NOMO-1 treated with dmso at 0.1 percent for 144 hours (cell line): Measurements from ENCODE around the gene VWCE.
A peak's percentile ranks its signal among the peaks of the same experiment; 100 is the strongest.

Experiments used
- DNase-seq: peaks from one replicate; lab custom pipeline; 2025; ENCODE audit not compliant: unreplicated experiment; lab: John Stamatoyannopoulos, UW

The VWCE gene

DNA sequence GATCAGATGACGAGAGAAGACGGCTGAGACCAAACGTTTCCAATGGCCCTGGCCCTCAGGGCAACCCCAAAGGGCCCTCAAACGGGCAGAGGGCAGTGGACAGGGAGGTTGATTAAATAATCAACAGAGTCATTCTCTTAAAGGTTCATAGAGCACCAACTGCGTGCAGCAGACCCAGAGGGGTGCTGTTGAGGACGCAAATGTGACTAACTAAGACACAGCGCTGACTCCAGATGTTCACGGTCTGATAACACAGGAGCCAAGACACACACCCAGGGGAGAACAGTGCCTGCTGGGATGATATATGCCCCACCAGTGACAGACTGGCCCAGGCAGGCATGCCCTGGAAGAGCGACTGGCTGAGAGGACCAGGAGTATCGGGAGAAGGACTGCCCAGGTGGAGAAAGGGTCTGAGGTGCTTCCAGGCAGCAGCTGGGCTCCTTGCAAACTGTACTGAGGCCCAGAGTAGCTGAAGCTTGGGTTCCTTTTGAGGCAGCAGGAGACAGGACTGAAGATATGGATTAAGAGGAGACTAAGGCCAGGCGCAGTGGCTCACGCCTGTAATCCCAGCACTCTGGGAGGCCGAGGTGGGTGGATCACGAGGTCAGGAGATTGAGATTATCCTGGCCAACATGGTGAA, 7.7 kb downstream of the VWCE start:
- no peak for DNase-seq

DNA sequence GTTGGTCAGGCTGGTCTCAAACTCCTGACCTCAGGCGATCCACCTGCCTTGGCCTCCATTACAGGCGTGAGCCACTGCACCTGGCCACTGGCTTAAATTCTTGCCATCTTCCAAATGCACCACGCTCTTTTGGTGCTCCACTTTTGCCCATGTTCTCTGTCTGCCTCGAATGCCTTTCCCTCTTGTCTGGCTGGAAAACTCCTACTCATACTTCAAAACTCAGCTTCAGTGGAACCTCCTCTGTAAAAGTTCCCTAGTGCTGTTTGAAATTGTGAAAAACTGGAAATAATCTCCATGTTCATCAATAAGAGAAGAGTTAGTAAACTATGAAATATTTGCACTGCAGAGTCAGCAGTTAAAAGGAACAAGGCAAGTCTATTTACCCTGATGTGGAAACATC, 11.5 kb downstream of the VWCE start:
- no peak for DNase-seq

DNA sequence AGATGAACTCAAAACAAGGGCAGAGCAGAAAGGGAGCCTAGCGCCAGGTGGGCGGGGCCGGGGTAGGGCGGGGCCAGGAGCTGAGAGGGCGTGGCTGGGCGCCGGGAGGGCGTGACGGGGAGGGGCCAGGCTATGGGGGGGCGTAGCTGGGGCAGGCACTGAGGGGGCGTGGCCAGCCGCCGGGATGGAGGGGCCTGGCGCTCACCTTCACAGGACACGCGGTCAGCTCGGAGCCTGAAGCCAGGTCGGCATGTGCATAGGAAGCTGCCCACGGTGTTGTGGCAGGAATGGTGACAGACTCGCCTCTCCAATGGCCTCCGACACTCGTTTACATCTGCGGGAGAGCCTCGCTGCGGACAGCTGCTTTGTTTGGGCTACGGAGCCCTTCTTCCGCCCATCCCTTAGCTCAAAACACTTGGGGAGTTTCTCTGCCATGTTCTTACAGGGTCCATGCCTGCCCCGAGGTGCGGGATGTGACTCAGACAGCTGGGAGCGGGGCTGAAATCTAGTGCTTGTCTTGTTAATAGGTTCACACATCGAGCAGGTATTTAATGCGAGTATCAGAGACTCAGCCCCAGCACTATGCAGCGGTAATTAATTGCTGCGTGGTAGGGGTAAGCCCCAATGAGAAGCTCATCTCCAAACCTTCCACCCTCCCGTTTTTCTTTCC, 13.4 kb downstream of the VWCE start:
- peak; percentile 1 for DNase-seq

DNA sequence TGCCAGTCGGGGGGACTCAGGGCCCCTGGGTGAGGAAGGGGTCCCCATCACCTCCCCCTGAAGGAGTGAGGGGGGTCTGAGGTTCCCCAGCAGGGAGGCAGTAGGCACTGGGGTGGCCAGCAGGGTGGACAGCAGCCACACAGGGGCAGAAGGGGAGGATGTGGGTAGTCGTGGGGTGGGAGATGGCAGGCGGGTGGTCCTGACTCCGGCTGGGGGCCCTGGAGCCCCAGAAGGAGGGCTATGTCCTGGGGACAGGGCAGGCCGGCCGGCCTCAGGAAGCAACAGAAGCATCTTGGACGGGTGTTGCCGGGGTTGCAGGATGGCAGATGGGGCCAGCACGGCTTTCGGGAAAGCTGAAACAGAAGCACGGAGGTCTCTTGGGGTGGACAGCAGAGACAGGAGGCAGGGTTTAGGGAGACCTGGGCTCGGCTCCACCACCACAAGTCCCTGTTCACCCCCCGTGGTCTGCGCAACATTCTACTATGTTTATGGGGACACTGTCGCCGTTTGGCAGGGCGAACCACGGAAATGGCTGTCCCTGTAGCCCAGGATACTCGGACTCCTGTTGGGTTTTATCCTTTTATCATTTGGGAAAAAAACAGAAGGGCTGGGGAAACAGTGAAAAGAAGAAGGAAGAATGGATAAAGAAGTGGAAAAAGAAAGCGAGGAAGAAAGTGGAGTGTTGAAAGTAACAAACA, 14.1 kb downstream of the VWCE start:
- no peak for DNase-seq

DNA sequence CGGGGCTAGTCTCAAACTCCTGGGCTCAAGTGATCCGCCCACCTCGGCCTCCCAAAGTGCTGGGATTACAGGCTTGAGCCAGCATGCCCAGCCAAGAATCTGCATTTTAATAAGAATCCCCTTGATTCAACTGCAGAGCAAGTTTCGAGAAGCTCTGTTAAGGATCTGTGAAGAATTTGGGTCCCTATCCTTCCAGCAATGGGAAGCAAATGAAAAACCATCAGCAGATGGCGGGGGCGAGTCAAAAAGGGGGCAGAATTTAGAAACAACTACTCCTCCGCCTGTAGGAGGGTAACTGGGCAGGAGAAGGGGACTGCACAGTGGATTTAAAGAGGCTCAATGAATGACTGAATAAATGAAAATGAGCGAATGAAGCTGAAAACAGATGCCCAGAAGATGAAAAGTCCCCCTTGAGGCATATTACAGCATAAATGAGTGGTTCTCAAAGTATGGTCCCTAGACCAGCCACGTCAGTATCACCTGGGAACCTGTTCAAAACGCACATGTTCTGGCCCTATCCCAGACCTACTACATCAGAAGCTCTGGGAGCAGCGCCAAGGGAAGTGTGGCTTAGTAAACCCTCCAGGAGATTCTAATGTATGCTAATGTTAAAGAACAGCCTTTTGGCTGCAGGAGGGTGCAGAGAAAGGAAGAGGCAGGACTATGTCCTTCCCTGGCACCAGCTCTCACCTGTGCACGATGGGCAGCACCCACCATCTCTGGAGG, 15.0 kb downstream of the VWCE start:
- no peak for DNase-seq

DNA sequence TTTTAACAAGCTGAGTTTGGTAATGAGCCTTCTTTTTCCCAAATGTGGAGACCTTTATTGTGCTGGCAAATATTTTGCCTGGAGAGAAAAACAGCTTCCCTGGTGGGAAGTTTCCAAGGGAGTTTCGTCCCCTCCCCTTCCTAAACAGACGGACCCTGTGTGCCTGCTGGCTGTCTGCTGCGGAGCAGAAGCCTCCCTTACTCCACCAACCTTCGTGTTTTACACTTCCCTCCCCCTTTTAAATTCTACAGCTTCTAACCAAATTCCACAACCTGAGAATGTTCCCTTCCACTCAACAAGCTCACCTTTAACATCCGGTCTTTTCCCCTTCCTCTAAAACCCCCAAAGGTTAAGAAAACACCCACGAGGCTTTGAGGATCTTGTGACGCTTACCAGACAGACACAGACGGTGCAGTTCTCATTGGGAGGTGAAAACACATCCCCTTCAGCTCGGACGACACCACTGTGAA, 17.1 kb downstream of the VWCE start:
- no peak for DNase-seq

DNA sequence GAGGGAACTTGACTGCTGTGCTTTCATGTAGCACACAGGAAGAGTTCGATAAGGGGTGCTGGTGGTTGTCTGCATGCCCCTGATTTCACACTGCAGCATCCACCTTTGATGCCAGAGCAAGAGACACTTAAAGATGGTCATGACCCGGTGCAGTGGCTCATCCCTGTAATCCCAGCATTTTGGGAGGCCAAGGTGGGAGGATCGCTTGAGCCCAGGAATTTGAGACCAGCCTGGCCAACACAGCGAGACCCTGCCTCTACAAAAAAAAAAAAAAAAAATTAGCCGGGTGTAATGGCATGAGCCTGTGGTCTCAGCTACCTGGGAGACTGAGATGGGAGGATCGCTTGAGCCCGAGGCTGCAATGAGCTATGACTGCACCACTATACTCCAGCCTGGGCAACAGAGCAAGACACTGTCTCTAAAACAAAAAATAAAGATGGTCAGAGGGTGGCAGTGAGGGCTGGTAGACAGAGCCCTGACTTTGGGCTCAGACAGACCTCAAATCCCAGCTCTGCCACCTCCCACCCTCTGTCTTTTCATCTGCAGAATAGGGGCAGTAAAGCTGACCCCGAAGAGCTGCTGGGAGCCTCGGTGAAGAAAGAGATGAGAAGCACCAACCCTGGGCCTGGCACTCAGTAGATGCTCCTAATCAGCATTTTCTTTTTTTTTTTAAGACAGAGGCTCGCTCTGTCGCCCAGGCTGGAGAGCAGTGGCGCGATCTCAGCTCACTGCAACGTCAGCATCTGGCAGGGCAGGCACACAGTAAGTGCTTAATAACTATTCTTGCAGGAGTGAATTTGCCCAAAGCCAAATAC, 17.7 kb downstream of the VWCE start:
- DNase-seq, result no peak

DNA sequence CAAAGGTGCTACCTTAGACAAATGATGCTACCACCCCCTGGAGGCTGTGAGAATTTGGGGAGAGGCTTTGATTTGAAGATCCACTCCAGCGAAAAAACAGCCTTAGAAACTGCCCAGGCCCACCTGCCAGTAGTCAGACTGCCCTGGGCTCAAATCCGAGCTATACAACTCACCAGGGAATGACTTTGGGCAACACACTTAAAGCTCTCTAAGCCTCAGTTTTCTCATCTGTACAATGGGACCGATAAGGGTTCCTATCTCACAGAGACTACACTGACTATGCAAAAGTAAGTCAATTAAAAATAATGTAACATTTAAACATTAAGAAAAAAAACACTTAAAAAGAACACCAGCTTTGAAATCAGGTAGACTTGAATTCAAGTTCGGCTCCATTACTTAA, 19.9 kb downstream of the VWCE start:
- no peak for DNase-seq

DNA sequence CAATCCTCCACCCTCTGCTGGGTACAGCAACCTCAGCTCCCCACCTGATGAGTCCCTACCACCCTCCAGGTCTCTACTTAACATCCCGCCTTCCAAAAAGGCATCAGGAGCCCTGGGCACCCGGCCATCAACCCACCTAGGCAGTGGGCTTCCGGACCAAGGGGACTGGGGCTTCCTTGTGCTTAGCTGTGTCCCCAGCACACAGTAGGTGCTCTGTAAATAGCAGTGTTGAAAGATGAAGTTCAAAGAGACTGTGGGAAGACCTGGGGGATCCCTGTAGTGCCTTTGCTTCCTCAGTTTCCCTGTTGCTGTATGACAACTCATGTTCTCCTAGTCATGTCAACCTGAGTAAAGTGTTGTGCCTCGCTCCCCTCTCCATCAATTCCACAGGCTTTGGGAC, 21.0 kb downstream of the VWCE start:
- no peak for DNase-seq

DNA sequence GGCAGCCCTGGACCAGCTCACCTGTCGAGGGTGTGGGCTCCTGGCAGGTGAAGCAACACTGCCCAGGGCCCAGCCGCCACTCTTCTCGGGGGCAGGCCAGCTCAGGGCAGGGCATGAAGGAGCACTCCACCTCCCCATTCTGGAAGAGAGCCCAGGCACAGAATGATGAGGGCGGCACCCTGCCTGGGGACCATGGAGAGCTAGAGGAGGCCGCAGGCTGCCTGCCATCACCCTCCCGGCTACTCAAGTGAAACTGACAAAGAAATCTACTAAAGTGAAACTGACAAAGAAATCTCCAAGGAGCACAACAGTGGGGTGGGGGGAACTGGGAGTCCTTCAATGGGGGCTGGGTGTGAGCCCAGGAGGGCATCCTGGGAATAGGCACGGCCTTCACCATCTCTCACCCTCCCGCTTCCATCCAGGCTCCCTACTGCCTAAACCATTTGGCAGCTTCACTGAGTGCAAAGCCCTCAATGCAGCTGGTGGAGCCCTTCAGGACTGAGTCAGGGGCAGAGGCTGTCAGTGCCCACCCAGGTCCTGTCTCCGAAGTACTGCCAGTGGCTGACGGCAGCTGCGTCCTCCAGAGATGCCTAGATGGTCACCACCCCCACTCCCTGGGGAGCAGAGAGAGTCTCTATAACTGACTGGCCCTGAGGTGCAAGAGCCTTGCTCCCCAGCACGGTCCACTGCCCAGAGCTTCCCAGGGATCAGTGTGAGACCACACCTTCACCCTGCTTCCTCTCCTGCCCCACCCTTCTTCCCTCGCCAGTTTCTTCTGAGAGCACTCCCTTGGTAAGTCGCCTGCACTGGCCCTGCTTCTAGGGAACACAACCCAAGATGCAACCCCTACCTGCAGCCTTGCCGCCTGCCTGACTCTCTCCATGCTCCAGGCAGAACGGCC, 21.7 kb downstream of the VWCE start:
- no peak for DNase-seq

DNA sequence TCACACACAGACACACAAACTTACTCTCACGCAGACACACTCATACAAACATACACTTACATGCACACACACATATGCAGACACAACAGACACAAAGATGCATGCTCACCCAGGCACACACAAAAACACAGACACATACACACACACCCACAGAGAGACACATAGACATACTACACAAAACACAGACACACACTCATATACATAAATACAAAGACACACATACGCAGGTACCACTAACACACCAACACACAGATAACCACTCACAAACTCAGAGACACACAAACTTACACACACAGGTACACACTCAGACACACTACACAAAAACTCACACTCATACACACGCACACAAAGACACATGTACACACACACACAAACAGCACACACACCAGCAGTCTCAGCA, 22.4 kb downstream of the VWCE start:
- DNase-seq, result no peak

DNA sequence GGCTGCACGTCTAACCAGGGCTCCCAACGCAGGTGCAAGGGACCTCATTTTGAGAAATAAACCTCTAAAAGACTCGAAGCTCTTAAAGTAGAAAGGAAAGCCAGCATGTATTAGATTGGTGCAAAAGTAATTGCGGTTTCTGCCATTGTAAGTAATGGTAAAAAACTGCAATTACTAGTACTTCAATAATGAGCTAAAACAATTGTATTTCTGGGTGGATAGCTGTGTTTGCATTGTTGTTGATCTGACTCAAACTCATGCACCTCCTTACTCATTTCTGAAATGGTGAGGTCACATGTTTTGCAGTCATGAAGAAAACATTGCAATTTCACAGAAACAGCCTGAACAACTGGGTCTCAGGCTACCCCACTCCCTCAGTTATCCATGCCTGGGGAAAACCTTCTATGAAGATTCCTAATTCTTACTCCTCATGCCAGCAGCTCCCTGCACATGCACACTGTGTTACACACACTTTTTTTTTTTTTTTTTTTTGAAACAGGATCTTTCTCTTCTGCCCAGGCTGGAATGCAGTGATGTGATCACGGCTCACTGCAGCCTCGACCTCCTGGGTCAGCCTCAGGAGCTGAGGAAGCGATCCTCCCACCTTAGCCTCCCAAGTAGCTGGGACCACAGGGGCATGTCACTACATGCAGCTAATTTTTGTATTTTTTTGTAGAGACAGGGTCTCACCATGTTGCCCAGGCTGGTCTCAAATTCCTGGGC, 24.6 kb downstream of the VWCE start:
- DNase-seq, result no peak

DNA sequence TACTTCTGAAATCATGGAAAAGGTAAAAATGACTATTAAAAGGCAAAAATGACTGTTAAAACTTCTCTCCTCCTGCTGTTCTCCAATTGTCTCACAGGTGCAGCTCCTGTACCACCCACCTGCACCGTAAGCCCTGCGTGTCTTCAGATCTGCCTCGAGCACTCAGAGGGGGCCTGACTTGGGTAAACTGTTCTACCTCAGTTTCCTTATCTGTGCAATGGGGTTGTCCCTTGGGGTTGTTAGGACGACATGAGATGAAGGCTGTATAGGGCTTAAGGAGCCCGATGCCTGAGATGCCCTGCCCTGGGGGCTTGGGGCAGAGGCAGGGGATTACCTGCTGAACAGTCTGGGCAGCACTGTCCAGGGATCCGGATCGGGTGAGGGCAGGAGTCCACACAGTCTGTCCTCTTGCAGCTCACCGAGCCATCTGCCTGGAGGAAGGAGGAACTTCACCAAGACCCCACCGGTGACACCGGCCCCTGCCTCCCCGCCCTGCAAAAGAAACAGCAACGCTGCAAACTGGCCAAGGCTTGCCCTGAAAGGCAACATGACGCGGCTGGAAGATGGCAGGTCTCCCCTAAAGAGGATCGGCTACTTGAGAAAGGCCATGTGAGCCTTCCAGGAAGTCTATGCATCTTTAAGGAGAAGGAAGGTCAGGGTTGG, 26.4 kb downstream of the VWCE start:
- no peak for DNase-seq

DNA sequence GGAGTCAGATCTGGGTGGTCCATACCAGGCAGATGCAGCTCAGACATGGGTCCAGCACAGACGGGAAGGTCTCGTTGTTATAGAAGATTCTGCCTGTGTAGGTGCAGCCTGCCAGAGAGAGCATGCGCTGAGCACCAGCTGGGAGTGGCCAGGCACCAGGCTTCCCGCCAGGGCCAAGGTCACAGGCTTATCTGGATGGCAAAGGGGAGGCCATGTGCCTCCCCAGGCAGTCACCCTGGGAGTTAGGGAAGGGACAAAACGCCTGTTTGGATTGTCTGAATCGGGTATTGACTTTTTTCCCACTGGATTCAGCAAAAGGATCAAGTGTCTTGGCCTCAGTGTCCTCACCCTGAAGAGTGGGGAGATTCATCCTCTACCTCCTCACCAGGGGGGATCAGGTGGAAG, 27.7 kb downstream of the VWCE start:
- no peak for DNase-seq

DNA sequence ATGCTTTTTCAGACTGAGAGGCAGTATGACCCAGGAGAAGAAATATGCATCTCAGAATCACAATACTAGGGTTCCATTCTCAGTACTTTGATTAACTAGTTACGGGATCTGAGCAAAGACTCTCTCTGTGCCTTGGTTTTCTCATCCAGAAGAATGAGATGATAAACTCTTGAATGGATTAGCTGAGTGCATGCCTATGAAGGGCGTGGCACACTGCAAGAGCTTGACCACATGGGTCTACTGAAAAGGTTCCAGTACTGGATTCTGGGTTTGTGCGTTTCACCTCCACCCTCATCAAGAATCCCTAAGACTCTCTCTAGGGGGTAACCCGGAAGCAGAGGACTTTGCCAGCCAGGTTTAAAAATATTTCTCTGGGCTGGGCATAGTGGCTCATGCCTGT, 28.5 kb downstream of the VWCE start:
- DNase-seq, result no peak

DNA sequence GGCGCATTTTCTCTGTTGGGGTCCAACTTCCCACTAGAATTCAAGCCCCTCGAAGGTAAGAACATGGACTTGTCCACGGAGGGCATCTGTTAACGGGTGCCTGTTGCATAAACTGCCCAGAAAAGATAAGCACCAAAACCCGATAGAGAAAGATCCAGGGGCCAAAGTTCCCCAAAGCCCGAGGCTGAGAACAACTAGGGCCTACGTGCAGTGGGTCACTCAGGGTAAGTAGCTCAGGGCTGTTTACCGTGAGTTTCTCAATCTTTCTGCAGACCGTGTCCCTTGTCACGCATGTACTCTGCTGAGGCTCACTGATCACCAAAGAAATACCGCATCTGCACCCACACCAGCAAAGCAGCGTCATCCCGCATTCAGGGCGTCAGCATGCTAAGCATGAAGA, 29.8 kb downstream of the VWCE start:
- DNase-seq, result no peak

DNA sequence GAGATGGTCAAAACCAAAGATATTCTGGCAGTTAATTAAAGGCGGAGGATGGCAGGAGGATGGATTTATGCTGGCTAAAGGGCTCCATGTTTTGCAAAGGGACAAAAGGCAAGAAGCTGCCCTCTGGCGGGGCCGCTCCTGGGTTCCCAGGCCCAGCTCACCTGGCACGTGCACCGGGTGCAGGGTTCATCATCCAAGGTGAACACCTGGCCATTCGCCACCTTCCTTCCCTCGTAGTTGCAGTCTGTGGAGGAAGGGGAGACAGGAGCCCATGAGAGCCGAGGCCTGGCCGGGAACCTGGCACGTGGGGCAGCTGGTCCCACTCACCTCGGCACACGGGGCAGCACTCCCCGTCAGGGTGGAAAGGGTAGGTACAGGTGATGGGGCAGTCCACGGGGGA, 30.3 kb downstream of the VWCE start:
- DNase-seq, result no peak

DNA sequence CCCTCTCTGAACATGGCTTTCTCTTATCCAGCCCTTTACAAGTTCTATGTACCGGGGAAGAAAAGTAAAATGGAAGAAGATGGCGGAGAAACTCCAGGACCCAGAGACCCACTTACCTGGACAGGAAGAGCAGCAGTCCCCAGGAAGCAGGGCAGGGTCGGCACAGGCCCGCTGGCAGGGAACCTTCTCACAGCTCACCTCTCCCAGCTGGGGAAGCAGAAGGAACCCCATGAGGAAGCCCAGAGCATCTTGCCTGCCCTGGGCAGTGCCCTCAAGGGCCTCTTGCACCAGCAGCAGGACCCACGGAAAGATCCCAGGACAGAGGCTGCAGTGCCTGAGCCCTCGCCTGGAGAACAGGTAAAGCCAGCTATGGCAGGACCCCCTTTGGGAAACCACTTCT, 30.7 kb downstream of the VWCE start:
- DNase-seq, result no peak

DNA sequence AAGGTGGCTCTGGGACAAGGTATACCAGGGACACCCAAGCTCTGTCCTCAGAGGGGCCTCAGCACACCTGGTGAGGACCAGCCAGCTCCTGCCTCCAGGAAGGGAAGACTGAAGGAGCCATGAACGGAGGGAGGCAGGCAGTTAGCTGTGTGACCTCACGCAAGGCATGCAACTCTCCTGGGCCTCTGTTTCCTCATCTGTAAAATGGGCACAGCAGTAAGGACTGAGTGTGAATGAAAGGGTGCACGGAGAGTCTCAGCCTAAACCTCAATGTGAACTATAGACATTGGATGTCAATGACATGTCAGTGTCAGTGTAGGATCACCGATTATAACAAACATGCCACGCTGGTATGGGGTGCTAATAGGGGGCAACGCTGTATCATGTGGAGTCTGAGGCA, 35.8 kb downstream of the VWCE start:
- no peak for DNase-seq
